ENCODE results near the gene PRKCA.

DNA sequence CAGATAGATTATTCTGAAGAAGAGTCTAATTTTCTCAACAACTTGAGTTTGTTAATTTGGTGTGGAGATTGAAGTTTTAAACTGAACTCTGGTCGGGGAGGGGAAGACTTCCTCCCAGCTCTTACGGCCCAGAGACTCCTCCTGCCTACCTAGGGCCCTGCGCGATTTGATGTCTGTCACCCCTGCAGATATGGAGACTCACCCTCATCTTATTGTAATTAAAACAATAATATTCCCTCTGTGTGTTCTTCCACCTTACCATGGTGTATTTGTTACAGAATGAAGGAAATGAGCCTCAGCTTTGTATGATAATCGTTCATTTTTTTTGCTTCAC is 348.1 kb downstream of the PRKCA start:
- TF ChIP-seq, protein P1, sequence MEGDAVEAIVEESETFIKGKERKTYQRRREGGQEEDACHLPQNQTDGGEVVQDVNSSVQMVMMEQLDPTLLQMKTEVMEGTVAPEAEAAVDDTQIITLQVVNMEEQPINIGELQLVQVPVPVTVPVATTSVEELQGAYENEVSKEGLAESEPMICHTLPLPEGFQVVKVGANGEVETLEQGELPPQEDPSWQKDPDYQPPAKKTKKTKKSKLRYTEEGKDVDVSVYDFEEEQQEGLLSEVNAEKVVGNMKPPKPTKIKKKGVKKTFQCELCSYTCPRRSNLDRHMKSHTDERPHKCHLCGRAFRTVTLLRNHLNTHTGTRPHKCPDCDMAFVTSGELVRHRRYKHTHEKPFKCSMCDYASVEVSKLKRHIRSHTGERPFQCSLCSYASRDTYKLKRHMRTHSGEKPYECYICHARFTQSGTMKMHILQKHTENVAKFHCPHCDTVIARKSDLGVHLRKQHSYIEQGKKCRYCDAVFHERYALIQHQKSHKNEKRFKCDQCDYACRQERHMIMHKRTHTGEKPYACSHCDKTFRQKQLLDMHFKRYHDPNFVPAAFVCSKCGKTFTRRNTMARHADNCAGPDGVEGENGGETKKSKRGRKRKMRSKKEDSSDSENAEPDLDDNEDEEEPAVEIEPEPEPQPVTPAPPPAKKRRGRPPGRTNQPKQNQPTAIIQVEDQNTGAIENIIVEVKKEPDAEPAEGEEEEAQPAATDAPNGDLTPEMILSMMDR (IDR thresholded peaks at IDR 0.05), result no peak
- no peak for TF ChIP-seq POLR2A (IDR thresholded peaks at IDR 0.05)
